WERI-Rb-1 (cell line): ENCODE data around the gene MARCHF6.
A peak's percentile ranks its signal among the peaks of the same experiment; 100 is the strongest.

Source experiments
- DNase-seq: peaks from one replicate; pipeline ENCODE4 v3.0.0-alpha.2; 2020
- H3K27ac ChIP-seq: fragments of 250-450 bp; sonication (Bioruptor Pico); 2 replicates; pipeline ENCODE4 v1.5.1; 2020; ENCODE audit warnings: mild to moderate bottlenecking, moderate library complexity
- H3K27me3 ChIP-seq: fragments of 250-450 bp; sonication (Bioruptor Pico); 2 replicates; pipeline ENCODE4 v1.5.1; 2021; ENCODE audit warnings: mild to moderate bottlenecking, low read depth, moderate library complexity; ENCODE audit not compliant: insufficient read depth, severe bottlenecking
- H3K36me3 ChIP-seq: fragments of 250-450 bp; sonication (Bioruptor Pico); 2 replicates; pipeline ENCODE4 v1.5.1; 2020; ENCODE audit warnings: mild to moderate bottlenecking, moderate library complexity
- H3K4me3 ChIP-seq: 2 replicates; pipeline ENCODE4 v1.5.1; 2011; ENCODE audit warnings: low read depth, mild to moderate bottlenecking, control low read depth, low read length
- H3K9me3 ChIP-seq: fragments of 250-450 bp; sonication (Bioruptor Pico); 2 replicates; pipeline ENCODE4 v1.5.1; 2021; ENCODE audit warnings: mild to moderate bottlenecking, moderate library complexity; ENCODE audit not compliant: severe bottlenecking
- TF ChIP-seq, protein P1 (sequence below): IDR thresholded peaks from 2 replicates; pipeline ENCODE4 v1.5.1; 2011; ENCODE audit warnings: low read depth, mild to moderate bottlenecking, control low read depth, inconsistent platforms, low read length

Gene MARCHF6

DNA sequence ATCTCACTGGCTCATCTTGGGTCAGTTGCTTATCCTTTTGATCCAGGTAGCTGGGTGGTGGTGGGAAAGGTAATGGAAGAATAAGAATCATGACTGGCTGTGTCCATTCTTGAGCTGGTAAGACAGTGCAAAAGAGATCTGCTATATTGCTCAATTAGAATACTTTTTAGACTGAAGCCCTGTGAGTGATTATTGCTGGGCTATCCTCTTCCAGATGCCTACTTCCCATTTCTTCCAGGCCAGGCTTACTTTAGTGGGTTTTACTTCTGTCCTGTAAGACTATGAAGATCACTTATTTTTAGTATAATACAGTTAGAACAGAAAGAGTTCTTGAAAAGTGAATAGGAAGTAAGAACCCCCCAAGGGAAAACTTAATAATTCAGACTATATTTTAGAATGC is 7.2 kb downstream of the MARCHF6 start:
- H3K36me3 ChIP-seq, result peaks cover 25% of the 10 kb centered on the region
- H3K4me3 ChIP-seq, result no peak overlapping the region
- no peak overlapping the region for H3K27ac ChIP-seq
- no peaks in the 10 kb centered on the region for H3K27me3 ChIP-seq
- TF ChIP-seq, protein P1, sequence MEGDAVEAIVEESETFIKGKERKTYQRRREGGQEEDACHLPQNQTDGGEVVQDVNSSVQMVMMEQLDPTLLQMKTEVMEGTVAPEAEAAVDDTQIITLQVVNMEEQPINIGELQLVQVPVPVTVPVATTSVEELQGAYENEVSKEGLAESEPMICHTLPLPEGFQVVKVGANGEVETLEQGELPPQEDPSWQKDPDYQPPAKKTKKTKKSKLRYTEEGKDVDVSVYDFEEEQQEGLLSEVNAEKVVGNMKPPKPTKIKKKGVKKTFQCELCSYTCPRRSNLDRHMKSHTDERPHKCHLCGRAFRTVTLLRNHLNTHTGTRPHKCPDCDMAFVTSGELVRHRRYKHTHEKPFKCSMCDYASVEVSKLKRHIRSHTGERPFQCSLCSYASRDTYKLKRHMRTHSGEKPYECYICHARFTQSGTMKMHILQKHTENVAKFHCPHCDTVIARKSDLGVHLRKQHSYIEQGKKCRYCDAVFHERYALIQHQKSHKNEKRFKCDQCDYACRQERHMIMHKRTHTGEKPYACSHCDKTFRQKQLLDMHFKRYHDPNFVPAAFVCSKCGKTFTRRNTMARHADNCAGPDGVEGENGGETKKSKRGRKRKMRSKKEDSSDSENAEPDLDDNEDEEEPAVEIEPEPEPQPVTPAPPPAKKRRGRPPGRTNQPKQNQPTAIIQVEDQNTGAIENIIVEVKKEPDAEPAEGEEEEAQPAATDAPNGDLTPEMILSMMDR, result no peak
- H3K9me3 ChIP-seq, result no peaks in the 10 kb centered on the region
- no peak for DNase-seq

DNA sequence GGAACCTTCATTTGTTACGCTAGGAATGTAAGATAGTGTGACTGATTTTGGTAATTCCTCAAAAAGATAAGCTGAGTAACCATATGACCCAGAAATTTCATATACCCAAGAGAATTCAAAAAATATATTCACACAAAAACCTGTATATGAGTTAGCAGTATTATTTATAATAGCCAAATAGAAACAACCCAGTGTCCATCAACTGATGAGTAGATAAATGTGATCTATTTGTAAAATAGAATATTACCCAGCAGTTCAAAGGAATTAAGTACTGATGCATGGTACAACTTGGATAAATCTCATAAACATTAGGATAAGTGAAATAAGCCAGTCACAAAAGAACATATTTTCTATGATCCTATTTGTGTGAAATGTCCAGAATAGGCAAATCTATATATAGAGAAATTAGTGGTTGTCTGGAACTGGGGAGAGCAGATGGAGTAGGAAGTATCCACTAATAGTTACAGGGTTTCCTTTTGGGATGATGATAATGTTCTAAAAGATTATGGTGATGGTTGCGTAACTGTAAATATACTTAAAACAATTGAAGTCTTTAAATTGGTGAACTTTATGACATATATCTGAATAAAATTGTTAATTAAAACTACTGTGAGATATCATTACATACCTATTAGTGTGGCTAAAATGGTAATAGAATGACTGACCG is 10.2 kb downstream of the MARCHF6 start:
- no peak overlapping the region for H3K27ac ChIP-seq
- no peak overlapping the region for H3K4me3 ChIP-seq
- H3K36me3 ChIP-seq, result peaks cover 20% of the 10 kb centered on the region
- DNase-seq, result no peak
- TF ChIP-seq, protein P1, result no peak
- H3K9me3 ChIP-seq, result no peaks in the 10 kb centered on the region
- H3K27me3 ChIP-seq, result no peaks in the 10 kb centered on the region

DNA sequence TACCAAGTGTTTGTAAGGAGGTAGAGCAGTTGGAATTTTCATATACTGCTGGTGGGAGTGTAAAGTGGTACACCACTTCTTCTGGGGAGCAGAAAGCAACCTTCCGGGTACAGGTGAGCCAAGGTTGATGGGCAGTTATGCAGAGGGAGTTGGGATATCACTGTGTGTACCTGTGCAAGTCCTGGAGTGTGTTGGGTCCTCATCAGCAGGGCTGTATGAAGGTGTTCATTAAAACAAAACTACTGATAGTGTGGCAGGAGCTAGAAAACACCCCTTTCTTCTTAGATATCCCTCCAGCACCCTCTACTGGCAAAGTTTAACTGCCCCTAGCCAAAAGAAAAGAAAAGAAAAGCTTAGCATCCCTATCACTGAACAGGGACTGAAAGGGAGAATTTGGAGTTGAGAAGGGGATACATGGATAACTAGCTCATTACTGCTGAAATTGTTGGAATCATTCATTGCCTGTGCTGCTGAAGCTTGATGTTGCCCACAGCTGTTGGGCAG is 10.7 kb downstream of the MARCHF6 start:
- peaks cover 15% of the 10 kb centered on the region for H3K36me3 ChIP-seq
- no peak overlapping the region for H3K27ac ChIP-seq
- DNase-seq, result no peak
- H3K4me3 ChIP-seq, result no peak overlapping the region
- TF ChIP-seq, protein P1, result 0 out of 2 replicates have a peak, but pooled peaks have one; percentile 10
- no peaks in the 10 kb centered on the region for H3K9me3 ChIP-seq
- no peaks in the 10 kb centered on the region for H3K27me3 ChIP-seq

DNA sequence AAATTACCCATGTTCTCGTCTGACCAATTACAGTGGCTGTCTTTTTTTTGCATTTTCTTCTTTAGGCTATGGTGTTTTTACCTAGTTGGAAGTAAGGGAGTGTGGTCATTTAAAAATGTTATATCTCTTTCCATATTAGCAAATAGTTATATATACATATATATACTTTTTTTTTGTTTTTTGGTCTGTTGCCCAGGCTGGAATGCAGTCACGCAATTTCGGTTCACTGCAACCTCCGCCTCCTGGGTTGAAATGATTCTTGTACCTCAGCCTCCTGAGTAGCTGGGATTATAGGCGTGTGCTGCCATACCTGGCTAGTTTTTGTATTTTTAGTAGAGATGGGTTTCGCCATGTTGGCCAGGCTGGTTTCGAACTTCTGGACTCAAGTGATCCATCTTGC is 12.3 kb downstream of the MARCHF6 start:
- H3K9me3 ChIP-seq, result no peaks in the 10 kb centered on the region
- DNase-seq, result no peak
- H3K27me3 ChIP-seq, result no peaks in the 10 kb centered on the region
- no peak overlapping the region for H3K27ac ChIP-seq
- TF ChIP-seq, protein P1, result no peak
- H3K4me3 ChIP-seq, result no peak overlapping the region
- peaks cover 8% of the 10 kb centered on the region for H3K36me3 ChIP-seq

DNA sequence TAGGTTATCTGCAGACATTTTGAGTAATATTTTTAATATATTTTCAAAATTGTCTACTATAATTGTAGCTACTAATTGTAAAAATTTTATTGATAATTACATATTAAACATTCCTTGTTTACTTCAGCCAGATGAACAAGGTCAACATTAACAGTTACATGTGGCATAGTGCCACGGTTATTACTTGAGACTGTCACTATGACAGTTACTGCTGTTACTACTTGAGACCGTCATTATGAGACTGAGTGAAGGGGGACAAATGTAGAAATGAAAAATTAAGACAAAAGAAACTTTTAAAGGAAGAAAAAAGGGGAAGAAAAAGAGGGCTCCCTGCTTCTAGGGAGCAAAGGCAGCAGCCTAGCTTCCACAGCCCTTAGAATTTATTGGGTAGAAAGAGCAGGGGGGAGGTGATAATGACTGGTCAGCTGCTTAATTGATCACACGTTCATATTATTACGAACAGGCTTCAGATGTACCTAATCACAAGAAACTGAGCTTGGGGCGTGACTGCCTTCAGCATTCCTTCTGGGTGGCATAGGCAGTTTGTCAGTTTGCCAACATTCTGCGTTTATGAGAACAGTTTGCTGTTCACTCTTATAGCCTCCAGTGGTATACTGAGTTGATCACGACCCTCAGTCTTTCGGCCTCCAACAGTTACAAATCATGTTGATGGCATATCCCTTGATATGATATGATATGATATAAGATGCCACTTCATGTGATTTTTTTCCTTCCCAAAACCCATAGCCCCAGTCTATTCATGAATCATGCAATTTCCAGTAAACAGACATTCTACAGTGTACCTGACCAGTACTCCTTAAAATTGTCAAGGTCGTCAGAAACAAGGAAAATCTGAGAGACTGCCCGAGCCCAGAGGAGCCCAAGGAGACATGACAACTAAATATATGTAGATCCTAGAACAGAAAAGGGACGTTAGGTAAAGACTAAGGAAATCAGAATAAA is 13.1 kb downstream of the MARCHF6 start:
- no peak for DNase-seq
- Histone ChIP-seq H3K36me3 (peaks cover 8% of the 10 kb centered on the region), H3K4me3 (no peak overlapping the region), H3K27me3 (no peaks in the 10 kb centered on the region), H3K27ac (no peak overlapping the region), H3K9me3 (no peaks in the 10 kb centered on the region)
- TF ChIP-seq, protein P1, result no peak
